ENCODE measurements around the gene GJD4.

The GJD4 gene

GRCh38 chr10:35605191-35605590 lies at the start of gene GJD4:
Gene GJD4, plus strand, starts transcription at chr10:35605341. Its CDS starts 227 bp downstream, at chr10:35605568.
- no peak for DNase-seq (ENCODE audit: low spot score)

GRCh38 chr10:35555962-35556930 lies 48.9 kb upstream of the GJD4 start:
- no peak for DNase-seq (ENCODE audit: low spot score)

GRCh38 chr10:35558276-35558675 lies 46.9 kb upstream of the GJD4 start:
- no peak for DNase-seq (ENCODE audit: low spot score)

- no peak for DNase-seq (ENCODE audit: low spot score)
Measured at GRCh38 chr10:35559416-35559815, 45.7 kb upstream of the GJD4 start.

DNA sequence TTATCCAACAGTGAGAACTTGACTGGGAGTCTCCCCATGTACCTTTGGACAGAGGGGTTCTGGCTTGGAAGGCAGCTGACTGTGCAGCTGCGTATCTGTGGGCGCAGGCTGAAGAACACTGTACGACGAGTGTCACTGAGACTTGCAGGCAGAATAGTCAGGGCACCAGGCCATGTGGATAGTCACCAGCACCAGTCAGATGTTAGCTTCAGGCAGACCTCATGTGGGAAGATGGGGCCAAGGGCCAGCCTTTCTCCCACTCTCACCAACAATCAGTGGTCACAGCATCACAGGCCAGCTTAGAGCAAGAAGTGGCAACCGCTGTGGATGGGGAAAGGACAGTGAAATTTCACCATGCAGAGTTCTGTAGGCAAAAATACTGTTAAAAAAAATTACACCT lies 43.4 kb upstream of the GJD4 start:
- DNase-seq (ENCODE audit: low spot score) = no peak

- DNase-seq (ENCODE audit: low spot score) = no peak
Measured at GRCh38 chr10:35562427-35562826, 42.7 kb upstream of the GJD4 start.

DNA sequence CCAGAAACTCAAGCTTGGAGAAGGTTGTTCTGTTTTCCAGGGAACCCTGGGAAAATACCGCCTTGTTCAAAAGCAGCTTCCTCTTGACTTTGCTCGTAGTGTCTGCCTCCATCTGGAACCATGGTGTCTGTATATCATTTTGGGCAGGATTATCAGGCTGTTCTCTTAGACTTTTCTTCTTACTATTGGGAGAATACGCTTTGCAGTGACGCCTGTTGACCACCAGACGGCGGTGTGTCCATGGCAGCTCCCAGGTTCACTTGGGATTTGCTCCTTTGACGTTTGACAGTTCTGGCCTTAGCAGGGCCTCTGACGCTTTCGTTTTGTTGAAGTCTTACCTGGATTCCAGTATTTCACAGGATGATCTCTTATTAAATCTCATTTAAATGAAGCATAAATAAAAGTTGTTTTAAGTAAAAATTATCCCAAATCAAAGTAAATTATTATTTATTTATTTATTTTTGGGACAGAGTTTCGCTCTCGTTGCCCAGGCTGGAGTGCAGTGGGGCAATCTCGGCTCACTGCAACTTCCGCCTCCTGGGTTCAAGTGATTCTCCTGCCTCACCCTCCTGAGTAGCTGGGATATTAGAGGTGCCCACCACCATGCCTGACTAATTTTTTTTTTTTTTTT lies 41.8 kb upstream of the GJD4 start:
- DNase-seq (ENCODE audit: low spot score) = peak; percentile 74

- DNase-seq (ENCODE audit: low spot score) = peak; percentile 39
Measured at GRCh38 chr10:35564341-35564968, 40.7 kb upstream of the GJD4 start.

DNA sequence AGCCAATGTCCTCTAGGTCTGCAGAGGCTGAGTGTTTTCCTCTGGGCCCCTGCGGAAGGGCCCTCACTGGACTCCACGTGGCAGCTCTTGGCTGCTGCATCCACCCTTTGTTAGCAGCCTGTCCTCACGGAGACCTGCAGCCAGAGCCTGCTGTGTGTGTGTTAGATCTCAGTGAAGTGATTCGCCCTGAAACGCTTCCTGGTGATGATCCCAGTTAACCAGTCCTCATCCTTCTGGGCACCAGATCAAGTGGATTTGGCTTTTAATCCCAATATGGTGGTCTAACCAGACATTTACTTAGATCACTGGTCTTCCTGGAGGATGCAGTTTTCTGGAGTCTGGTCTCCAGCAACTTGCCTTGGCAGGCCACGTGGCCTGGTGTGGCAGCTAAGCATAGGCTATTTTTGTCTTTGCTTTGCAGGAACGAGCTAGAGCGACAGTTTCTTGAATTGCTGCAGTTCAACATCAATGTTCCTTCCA lies 39.5 kb upstream of the GJD4 start:
- peak; percentile 11 for DNase-seq (ENCODE audit: low spot score)

GRCh38 chr10:35567951-35568350 lies 37.2 kb upstream of the GJD4 start:
- DNase-seq (ENCODE audit: low spot score) = no peak

GRCh38 chr10:35568483-35569015 lies 36.6 kb upstream of the GJD4 start:
- no peak for DNase-seq (ENCODE audit: low spot score)

DNA sequence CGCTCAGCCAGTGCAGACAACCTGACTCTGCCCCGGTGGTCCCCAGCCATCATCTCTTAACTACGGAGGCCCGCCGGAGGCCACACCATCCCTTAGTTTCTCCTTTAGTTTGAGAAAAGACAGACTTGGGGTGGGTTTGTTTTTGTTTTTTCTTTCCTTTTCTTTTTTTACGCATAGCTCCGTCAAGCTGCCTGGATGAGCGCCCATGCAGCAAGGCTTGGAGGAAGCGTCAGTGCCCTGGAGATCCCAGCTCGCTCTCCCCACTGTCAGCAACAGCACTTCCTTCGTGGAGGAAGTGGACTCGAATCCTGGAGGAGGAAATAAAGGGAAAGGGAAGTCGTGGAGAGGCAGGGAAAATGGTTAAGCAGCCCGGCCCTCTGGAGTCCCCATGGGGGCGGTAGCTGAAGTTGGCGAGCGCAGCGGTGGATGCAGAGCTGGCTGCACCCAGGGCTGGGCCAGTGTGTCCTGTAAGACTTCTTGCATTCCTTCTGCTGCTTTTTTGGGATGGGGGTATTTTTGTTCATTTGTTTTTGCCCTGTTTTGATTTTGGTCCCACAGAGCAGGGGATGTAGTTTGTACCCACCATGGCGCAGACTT lies 35.9 kb upstream of the GJD4 start:
- no peak for DNase-seq (ENCODE audit: low spot score)

GRCh38 chr10:35569836-35570235 lies 35.3 kb upstream of the GJD4 start:
- no peak for DNase-seq (ENCODE audit: low spot score)

GRCh38 chr10:35570397-35570796 lies 34.7 kb upstream of the GJD4 start:
- no peak for DNase-seq (ENCODE audit: low spot score)

DNA sequence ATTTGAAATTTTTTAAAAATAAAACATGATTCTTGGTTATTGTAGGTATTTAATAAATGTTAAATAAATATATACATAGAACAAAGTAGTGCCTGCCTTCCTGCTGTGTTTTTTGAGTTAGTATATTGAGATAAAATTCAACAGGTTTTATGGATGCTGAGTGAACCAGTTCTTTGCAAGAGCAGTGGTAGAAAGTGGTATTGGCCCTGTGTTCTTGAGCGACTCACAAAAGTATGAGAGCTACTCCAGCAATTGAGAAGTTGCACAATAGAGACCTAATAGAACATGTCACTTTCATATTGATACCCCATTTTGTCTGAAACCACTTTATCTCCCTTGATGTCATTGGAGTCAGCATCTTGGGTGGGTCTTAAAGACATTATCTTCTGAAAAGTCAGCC lies 32.6 kb upstream of the GJD4 start:
- no peak for DNase-seq (ENCODE audit: low spot score)

GRCh38 chr10:35573796-35574195 lies 31.3 kb upstream of the GJD4 start:
- DNase-seq (ENCODE audit: low spot score) = no peak

GRCh38 chr10:35574924-35575352 lies 30.2 kb upstream of the GJD4 start:
- DNase-seq (ENCODE audit: low spot score) = peak; percentile 54

GRCh38 chr10:35575640-35576039 lies 29.5 kb upstream of the GJD4 start:
- DNase-seq (ENCODE audit: low spot score) = no peak

GRCh38 chr10:35576730-35577129 lies 28.4 kb upstream of the GJD4 start:
- no peak for DNase-seq (ENCODE audit: low spot score)

- DNase-seq (ENCODE audit: low spot score) = peak; percentile 17
Measured at GRCh38 chr10:35577926-35578617, 27.1 kb upstream of the GJD4 start.

DNA sequence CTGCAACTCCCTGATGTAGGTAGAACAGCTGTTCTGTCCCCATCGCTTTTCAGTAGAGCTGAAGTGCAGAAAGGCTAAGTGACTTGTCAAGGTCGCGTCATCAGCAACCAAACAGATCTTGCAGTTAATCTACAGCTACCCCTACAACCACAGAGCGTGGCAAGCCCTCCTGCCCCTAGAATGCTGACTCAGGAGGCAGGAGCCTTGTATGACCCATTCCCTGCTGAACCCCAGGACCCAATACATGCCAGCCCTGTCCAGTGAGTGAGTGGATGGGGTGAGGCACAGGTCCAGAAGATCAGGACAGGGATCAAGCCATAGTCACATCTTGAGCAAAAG lies 26.6 kb upstream of the GJD4 start:
- no peak for DNase-seq (ENCODE audit: low spot score)
